Hematopoietic multipotent progenitor cell (in vitro differentiated cells): Measurements from ENCODE around the gene SLC5A10. TPM values are rescaled to one million over a fixed set of nuclear protein-coding genes. Genes with fewer than 3 reads are reported as not detected.
"Not testable (repeated sequence)": the region's sequence is repeated elsewhere in the genome, so short reads cannot be mapped to it uniquely, and the experiment has no call there.

ENCODE experiments used
- DNase-seq, 3 donors: peaks; one replicate each; pipeline ENCODE4 v3.0.0-alpha.2; 2011 to 2015; ENCODE audit warnings: low read depth in 2 of 3, low spot score in 2 of 3
- total RNA-seq: library from RNA; depleted of rRNA; stranded (reverse); fragments of >200 nt; gene quantifications from one replicate; pipeline ENCODE4 v1.2.3, GENCODE V29; 2012

Gene SLC5A10
- total RNA-seq, 1 donor = 0.81 TPM

DNA sequence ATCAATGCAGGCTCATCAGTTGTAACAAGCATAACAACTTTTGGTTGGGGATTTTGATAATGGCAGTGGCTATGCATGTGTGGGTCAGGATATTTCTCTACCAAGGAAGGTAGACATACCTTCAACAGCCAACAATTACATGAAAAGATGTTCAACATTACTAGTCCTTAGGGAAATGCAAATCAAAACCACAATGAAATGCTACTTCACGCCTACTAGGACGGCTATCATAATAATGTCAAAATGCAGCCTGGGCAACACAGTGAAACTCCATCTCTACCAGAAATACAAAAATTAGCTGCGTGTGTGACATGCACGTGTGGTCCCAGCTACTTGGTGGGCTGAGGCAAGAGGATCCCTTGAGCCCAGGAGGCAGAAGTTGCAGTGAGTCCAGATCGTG is 7.3 kb upstream of the SLC5A10 start:
- DNase-seq = no peak

DNA sequence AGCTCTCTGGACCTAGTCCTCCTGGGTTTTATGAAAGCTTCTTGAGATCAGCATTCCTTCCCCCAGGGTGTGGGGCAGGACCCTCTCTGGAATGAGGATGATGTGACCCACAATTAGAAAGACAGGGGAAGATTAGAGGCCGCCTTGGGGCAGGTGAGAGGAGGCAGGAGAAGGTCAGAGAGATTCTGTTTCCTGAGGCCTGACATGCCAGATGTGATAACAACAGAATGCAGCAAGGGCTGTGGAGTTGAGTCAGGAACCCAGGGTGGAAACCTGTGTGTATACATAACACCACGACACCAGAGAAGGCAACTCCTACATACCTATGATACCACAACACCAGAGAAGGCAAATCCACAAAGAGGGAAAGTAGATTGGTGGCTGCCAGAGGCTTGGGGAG is 5.4 kb upstream of the SLC5A10 start:
- DNase-seq = no peak

DNA sequence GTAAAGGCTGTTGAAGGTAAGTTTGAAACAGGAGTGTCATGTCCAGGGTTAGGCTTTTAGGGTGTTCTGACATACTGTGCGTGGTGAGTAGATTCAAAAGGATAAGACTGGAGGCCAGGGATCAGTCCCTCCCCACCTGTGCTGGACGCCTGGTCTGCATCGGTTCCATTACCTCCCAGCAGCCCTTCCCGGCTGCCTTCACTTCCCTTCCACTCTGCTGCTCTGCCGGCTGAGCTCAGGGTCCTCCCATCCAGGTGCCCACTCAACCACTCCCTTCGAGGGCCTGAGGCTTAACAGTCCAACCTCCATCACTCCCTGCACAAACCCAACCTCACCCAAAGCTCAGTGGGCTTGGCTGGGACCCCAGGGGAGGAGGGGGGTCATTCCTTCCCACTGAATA is 4.1 kb upstream of the SLC5A10 start:
- DNase-seq = no peak

DNA sequence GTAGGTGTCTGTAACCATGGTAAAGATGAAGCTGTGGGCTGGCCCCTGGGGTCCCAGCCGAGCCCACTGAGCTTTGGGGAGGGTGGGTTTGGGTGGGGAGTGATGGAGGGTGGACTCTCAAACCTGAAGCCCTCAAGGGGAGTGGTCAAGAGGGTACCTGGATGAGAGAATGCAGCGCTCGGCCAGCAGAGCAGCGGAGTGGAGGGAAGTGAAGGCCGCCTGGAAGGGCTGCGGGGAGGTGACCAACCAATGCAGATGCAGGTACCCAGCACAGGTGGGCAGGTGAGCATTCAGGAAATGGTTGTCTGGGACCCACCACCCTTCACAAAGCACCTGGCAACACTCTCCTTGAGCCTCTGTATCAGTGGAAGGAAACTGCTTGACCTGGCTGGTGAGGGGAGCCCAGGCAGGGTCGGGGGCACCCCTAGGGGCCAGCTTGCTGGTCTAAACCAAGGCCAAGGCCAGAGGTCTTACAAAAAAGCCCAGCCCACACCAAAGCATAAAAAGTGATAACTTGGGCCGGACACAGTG is 3.4 kb upstream of the SLC5A10 start:
- no peak for DNase-seq

DNA sequence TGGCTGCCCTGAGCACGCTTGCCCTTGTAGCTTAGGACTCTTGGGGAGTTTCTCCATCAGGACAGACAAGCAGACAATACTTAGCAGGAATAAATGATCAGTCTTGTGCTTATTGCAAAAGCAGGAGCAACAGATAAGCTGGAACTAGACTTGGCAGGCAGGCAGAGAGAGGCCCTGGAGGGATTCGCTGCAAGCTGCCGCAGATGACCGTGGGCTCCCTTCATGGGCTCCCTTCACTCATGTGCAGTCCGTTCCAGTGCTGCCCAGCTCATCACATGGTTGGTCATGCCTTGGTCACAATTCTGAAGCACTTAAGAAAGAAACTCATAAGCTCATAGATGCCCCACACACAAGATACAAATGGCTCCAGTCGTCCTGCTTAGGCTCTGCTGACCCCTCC is 2.4 kb upstream of the SLC5A10 start:
- no peak for DNase-seq

DNA sequence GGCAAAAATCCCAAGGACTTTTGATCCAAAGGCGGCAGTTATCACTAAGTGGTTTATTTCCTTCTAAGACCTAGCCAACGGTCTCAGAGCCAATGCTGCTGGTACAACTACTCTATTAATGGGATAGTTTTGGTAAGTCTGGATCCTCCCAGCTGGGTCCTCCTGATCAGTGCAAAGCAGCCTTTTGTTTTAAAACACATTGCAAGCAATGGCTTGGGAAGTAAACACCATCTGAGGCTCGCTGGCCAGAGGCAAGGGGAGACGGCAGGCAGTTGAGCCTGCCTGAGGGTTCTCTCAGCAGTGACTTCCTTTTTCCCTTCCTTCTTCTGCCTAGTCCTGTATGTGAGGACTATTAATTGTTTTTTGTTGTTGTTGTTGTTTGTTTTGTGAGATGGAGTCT is 1.6 kb upstream of the SLC5A10 start:
- DNase-seq = no peak

DNA sequence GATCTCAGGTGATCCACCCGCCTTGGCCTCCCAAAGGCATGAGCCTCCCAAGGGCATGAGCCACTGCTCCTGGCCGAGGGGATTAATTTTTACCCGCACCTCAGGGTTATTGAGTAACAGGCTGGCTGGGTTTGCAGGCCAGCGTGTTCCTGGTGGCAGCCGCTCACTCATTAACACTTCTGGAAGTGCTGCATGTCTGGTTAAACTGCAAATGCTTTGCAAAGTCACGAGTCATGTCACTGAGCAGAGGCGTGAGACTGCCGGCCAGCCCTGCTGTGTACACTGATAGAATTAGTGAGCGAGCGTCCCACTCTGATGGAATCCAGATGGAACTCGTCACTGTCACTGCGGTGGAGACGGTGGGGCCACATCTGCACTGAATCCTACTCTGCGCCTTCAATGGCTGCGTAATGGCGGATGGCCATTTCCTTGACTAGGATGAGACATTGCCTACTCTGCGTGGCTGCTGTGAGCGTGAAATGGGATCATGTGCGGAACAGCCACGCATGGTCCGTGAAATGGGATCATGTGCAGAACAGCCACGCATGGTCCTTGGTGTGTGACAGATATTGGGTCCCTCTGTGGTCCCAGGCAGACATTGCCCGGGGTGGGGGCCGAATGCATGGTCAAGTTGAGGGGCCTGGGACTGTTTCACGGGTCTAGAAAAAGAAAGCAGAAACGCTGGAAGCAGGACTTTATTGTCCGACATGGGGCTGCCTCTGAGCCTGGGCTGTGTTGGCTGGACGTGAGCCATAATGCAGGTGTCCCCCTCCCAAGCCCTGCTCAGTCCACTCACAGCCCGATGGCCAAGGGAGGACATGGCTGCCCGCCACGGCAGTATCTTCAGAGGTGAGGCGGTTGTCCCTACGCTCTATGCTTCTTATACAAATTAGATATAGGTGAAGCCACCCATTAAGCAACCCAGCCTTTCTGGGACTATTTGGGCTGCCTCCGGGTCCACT is 740 bp upstream of the SLC5A10 start:
- no peak for DNase-seq

DNA sequence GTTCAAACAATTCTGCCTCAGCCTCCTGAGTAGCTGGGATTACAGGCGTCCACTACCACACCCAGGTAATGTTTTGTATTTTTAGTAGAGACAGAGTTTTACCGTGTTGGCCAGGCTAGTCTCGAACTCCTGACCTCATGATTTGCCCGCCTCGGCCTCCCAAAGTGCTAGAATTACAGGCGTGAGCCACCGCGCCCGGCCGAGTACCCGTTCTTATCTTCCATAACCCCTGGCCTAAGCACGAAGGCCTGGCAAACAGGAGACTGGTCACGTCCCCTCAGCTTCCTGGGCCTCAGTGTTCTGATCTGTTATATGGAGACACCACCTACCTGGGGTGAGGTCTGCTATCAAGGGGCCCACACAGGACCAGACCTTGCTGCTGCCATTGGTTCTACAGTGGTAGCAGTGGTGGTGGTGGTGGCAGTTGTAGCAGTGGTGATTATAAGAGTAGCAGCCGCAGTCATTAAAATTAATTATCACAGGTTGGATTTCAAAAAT is 1.3 kb downstream of the SLC5A10 start:
- no peak for DNase-seq

DNA sequence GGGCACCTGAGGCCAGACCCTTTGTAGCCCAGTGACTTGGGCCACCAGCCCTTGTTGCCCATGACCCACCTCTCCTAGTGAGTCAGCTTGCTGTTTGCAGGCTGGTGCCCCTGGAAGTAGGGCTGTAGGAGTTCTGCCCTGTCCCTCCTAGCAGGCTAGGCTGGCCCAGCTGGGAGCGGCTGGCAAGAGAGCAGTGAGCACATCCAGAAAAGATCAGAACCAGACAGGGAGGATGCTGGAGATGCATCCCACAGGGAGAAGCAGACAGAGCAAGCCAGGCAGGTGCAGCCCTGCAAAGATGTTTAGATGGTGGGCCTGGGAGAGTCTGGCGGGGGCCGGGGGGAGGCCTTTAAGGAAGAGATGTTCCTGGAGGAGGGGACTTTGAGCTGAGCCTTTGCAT is 2.4 kb downstream of the SLC5A10 start:
- no peak for DNase-seq

DNA sequence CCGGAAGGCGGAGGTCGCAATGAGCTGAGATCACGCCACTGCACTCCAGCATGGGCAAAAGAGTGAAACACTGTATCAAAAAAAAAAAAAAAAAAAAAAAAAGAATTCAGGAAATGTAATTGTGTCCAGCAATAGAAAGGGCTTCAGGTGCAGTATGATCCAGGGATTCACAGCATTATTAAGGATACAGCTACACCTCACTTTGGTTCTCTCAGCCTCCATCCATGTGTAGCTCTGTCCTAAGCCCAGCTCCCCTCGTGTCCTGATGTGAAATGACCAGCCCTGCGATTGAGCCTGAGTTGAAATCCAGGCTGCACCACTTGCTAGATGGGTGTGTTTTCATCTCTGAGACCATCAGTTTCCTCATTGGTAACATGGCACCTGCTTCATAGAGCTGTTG is 3.0 kb downstream of the SLC5A10 start:
- DNase-seq = no peak

DNA sequence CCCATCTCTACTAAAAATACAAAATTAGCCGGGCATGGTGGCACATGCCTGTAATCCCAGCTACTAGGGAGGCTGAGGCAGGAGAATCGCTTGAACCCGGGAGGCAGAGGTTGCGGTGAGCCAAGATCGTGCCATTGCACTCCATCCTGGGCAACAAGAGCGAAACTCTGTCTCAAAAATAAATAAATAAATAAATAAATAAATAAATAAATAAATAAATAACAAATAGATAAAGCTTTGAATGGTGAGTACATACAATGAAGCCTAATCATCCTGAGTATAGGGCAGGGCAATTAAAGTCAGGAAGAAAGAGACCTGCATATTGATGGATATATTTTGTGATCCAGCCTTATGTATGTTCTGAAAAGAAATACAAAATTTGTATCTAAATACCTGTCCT is 4.1 kb downstream of the SLC5A10 start:
- DNase-seq = not testable (repeated sequence)

DNA sequence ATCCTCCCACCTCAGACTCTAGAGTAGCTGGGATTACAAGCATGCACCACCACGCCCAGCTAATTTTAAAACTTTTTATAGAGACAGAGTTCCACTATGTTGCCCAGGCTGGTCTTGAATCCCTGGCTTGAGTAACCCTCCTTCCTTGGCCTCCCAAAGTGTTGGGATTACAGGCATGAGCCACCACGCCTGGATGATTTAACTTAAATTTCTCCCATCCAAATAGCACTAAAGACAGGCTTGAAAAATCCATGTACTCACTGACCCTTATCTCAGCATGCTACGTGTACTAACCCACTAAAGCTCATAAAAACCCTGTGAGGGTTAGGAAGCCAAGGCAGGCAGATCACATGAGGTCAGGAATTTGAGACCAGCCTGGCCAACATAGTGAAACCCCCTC is 4.6 kb downstream of the SLC5A10 start:
- DNase-seq = no peak

DNA sequence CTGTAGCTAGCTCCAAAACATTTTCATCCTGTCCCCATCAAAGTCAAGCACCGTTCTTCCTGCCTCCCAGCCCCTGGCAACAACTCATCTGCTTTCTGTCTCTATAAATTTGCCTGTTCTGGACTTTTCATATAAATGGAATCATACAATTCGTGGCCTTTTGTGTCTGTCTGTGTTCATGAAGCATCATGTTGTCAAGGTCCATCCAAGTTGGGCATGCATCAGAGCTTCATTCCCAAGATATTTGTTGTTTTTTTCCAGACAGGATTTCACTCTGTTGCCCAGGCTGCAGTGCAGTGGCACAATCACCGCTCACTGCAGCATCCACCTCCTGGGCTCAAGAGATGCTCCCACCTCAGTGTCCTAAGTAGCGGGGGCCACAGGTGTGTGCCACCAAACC is 5.9 kb downstream of the SLC5A10 start:
- DNase-seq = no peak

DNA sequence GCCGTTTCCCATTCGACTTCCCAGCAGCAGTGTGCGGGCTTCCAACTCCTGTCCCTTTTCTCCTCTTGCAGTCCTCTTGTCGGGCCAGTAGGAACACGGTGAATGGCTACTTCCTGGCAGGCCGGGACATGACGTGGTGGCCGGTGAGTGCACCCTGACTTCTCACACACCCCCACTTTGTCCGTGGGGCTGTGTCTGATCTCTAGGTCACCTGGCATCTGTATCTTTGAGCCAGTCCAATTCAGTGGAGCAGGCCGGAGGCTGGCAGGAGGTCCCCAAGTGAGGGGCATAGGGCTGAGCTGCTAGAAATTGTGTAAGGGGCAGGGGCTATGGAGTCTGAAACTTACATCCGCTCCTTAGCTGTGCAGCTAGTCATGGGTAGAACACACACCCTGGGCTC is 6.6 kb downstream of the SLC5A10 start:
- DNase-seq = no peak

DNA sequence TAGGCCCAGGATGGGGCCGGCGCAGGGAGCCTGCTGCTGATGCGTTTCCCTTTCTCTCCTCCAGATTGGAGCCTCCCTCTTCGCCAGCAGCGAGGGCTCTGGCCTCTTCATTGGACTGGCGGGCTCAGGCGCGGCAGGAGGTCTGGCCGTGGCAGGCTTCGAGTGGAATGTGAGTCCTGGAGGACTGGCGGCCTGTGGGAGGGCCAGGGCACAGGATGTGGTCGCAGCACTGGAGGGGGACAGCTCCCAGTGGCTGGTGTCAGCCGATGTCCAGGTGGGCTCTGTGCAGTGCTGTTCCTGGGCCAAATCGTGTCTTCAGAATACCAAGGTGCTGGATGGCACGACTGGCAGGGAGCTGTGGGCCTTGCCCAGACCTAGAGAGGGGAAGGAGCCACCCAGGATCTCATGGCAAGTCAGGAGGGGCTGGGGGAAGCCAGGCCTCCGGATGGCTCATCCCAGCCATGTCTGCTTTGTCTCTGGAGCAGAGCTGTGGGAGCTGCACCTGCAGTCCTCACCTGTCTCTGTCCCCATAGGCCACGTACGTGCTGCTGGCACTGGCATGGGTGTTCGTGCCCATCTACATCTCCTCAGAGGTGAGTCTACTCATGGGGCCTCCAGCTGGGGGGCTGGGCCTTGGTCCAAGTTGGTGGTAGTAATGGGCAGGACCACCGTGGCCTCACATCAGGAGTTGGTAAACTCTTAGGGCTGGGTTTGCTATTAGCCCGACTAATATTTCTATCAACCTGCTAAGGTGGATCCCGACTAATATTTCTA is 7.3 kb downstream of the SLC5A10 start:
- DNase-seq = no peak

DNA sequence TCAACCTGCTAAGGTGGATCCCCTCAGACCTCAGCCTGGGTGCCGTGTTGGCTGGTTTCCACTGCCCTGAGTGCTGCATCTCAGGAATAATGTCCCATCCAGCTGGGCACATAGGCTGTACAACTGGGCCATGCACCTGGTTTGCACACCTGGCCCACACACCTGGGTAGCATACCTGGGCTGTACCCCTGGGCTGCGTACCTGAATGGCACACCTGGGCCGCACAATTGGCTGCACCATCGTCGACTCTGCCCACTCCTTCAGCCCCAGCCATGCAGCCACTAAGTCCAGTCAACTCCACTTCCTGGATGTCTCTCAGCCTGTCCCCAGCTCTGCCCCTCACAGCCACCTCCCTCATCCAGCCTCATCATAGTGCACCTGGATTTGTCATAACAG is 7.9 kb downstream of the SLC5A10 start:
- no peak for DNase-seq

DNA sequence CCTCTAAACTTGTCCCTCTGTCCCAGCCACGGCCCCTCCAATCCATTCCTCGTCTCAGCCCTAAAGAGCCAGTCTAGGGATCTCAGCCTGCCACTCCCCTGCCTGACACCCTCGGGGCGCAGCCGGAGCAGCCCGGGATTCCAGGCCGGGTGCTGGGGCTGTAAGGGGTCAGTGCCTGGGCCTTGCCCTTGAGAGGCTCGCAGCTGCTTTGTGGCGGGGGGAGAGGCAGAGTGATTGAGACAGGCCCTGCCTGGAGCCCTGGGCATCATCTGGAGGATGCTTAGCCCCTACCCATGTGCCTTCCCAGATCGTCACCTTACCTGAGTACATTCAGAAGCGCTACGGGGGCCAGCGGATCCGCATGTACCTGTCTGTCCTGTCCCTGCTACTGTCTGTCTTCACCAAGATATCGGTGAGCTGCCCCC is 8.3 kb downstream of the SLC5A10 start:
- no peak for DNase-seq

DNA sequence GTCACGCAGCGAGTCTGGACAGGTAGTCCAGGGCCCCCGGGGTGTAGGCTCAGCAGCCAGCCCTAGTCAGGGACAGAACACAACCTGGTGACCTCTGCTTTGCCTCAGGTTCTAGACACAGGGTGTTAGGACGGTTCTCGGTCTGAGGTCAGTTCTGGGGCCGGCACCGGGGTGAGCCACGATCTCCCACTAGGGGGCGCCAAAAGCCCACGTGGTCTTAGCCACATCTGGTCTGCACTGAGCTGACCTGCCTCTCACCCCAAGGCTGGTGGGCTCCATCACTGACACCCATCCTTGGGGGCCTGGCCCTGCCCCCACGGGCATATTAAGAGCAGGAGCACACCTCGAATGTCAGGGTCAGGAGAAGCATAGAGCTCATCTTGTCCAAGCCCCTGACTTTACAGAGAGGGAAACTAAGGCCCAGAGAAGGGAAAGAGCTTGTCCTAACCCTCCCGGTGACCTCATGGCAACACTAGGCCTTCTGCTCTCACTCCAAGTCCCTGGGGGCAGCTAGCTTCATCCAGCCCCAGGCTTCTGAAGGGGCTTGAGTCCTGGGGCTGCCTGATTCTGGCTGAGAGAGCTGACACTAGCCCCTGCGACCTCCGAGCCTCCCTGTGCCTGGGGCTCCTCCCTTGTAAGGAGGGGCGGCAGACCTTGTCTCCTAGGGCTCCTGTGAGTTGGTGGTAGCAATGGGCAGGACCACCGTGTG is 9.0 kb downstream of the SLC5A10 start:
- peak; percentile 63 to 68 (median 63) for DNase-seq

DNA sequence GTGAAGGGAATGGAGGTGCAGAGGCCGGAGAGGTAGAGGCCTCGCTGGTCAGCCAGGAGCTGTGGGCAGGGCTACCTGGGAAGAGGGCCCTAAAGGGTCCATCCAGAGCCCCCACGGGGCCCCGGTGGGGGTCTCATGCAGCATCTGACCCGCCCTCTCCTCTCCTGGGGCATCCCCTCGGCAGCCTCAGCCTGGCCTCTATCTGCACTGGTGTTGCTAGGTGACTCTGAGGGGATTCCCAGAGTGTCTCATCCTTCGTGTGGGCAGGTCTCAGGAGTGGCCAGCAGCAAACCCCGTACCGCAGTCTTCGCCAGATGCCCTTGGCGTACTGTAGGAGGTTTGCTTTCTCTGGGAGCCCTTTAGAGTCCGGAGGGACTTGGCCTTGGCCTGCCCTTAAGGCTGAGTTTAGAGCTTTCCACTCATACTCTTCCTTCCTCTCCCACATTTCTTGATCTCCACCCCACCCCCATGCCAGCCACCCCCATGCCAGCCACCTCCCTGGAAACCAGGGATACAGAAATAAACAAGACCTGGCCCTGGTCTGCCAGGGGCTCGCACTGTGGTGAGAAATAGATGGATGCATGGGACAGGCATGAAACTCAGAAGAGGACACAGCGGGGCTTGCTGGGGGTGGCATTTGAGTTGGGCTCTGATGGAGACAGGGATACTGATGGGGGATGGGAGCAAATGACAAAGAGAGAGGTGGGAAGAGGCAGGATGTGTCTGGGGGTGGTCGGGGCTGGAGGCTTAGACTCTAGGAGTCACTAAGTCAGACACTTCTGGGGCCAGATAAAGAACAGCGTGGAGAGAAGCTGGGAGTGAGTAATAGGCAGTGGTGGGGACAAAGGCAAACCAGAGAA is 9.9 kb downstream of the SLC5A10 start:
- DNase-seq = no peak

DNA sequence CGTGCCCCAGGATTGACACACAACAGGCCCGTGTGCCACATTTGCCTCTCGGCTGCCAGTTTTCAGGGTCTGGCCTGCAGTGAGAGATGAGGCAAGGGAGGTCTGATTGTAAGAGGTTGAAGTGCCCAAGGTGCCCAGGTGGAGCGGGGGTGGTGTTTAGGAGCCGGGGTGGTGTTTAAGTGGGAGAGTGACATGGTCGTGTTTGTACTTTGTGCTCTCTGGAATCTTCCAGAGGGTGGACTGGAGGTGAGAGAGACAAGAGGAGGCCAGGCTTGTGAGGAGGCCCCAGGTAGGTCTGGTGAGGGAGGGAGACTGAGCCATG is 10.5 kb downstream of the SLC5A10 start:
- no peak for DNase-seq
